Eye (tissue), 1 donor: ENCODE measurements around the gene SIX3.
A peak's percentile ranks its signal among the peaks of the same experiment; 100 is the strongest.

Source experiments
- DNase-seq: peaks from one replicate; pipeline ENCODE4 v3.0.0-alpha.2; 2015

Gene SIX3

GRCh38 chr2:44941551-44942234, at the start of gene SIX3:
Gene SIX3, plus strand, starts transcription at chr2:44941702. Its CDS starts 403 bp downstream, at chr2:44942105.
- peak; percentile 98 for DNase-seq

GRCh38 chr2:44894058-44894457, 47.4 kb upstream of the SIX3 start:
- DNase-seq = no peak

- DNase-seq = no peak
Observed at GRCh38 chr2:44895061-44895460, 46.4 kb upstream of the SIX3 start.

GRCh38 chr2:44897406-44897805, 44.1 kb upstream of the SIX3 start:
- no peak for DNase-seq

GRCh38 chr2:44902217-44903137, 39.0 kb upstream of the SIX3 start:
- no peak for DNase-seq

- no peak for DNase-seq
Observed at GRCh38 chr2:44904578-44904977, 36.9 kb upstream of the SIX3 start.

- DNase-seq = peak; percentile 16
Observed at GRCh38 chr2:44906972-44907371, 34.5 kb upstream of the SIX3 start.

GRCh38 chr2:44909831-44910230, 31.7 kb upstream of the SIX3 start:
- DNase-seq = no peak

GRCh38 chr2:44912660-44913059, 28.8 kb upstream of the SIX3 start:
- DNase-seq = no peak

- DNase-seq = no peak
Observed at GRCh38 chr2:44916291-44916690, 25.2 kb upstream of the SIX3 start.

GRCh38 chr2:44918095-44918775, 23.3 kb upstream of the SIX3 start:
- DNase-seq = peak; percentile 28

- peak; percentile 43 for DNase-seq
Observed at GRCh38 chr2:44920751-44921150, 20.8 kb upstream of the SIX3 start.

GRCh38 chr2:44922776-44923175, 18.7 kb upstream of the SIX3 start:
- peak; percentile 81 for DNase-seq

- DNase-seq = peak; percentile 58
Observed at GRCh38 chr2:44925561-44926136, 15.9 kb upstream of the SIX3 start.

GRCh38 chr2:44926957-44927356, 14.5 kb upstream of the SIX3 start:
- DNase-seq = peak; percentile 79

GRCh38 chr2:44927985-44928482, 13.5 kb upstream of the SIX3 start:
- peak; percentile 86 for DNase-seq

GRCh38 chr2:44928483-44929158, 12.9 kb upstream of the SIX3 start:
- peak; percentile 85 for DNase-seq

- no peak for DNase-seq
Observed at GRCh38 chr2:44929159-44929734, 12.3 kb upstream of the SIX3 start.

GRCh38 chr2:44929735-44930273, 11.7 kb upstream of the SIX3 start:
- DNase-seq = peak; percentile 90

- DNase-seq = peak; percentile 81
Observed at GRCh38 chr2:44930274-44931197, 11.0 kb upstream of the SIX3 start.
